Stimulated activated CD4-positive, alpha-beta T cell treated with anti-CD3 and anti-CD28 coated beads, Interleukin-1b, Interleukin-23, amount 100 ng/mL, for 24 hours (primary cell): Measurements from ENCODE around the gene SYNJ2.
"Not testable (repeated sequence)": the region's sequence is repeated elsewhere in the genome, so short reads cannot be mapped to it uniquely, and the experiment has no call there.

Experiments
- DNase-seq, 4 experiments: peaks; one replicate each; pipeline ENCODE4 v3.0.0-alpha.2; 2020; ENCODE audit warnings: low read depth in 4 of 4, low spot score in 1 of 4

Gene SYNJ2

GRCh38 chr6:157956171-157956730, 25.4 kb upstream of the SYNJ2 start:
- DNase-seq = no peak

- no peak for DNase-seq
Measured at GRCh38 chr6:157959451-157960227, 22.0 kb upstream of the SYNJ2 start.

- no peak for DNase-seq
Measured at GRCh38 chr6:157961153-157961831, 20.4 kb upstream of the SYNJ2 start.

GRCh38 chr6:157961832-157962575, 19.7 kb upstream of the SYNJ2 start:
- no peak for DNase-seq

- DNase-seq = no peak
Measured at GRCh38 chr6:157962601-157963302, 18.9 kb upstream of the SYNJ2 start.

GRCh38 chr6:157964100-157964499, 17.6 kb upstream of the SYNJ2 start:
- DNase-seq = no peak

GRCh38 chr6:157965387-157965786, 16.3 kb upstream of the SYNJ2 start:
- no peak for DNase-seq

- DNase-seq = no peak
Measured at GRCh38 chr6:157966589-157966977, 15.1 kb upstream of the SYNJ2 start.

- DNase-seq = no peak
Measured at GRCh38 chr6:157967020-157967419, 14.6 kb upstream of the SYNJ2 start.

GRCh38 chr6:157967486-157967885, 14.2 kb upstream of the SYNJ2 start:
- DNase-seq = no peak

GRCh38 chr6:157972177-157972576, 9.5 kb upstream of the SYNJ2 start:
- not testable (repeated sequence) for DNase-seq

GRCh38 chr6:157974341-157974894, 7.2 kb upstream of the SYNJ2 start:
- DNase-seq = no peak

GRCh38 chr6:157974967-157975366, 6.7 kb upstream of the SYNJ2 start:
- no peak for DNase-seq

- DNase-seq = no peak
Measured at GRCh38 chr6:157975456-157975855, 6.2 kb upstream of the SYNJ2 start.

- no peak for DNase-seq
Measured at GRCh38 chr6:157976345-157977175, 5.1 kb upstream of the SYNJ2 start.

- DNase-seq = no peak
Measured at GRCh38 chr6:157977176-157977804, 4.4 kb upstream of the SYNJ2 start.

GRCh38 chr6:157978021-157978783, 3.5 kb upstream of the SYNJ2 start:
- no peak for DNase-seq

GRCh38 chr6:157980288-157981131, 1.2 kb upstream of the SYNJ2 start:
- no peak for DNase-seq
